Rectal smooth muscle tissue (tissue), 1 donor: Measurements from ENCODE around the gene CHST12.
"Not testable (repeated sequence)": the region's sequence is repeated elsewhere in the genome, so short reads cannot be mapped to it uniquely, and the experiment has no call there.

ENCODE experiments used
- H3K27ac ChIP-seq: one replicate; pipeline ENCODE4 v1.7.0; 2013; ENCODE audit warnings: low read depth, low read length, inconsistent platforms
- H3K27me3 ChIP-seq: one replicate; pipeline ENCODE4 v1.7.0; 2013; ENCODE audit warnings: low read length; ENCODE audit not compliant: control insufficient read depth, insufficient read depth
- H3K36me3 ChIP-seq: one replicate; pipeline ENCODE4 v1.7.0; 2013; ENCODE audit warnings: low read length; ENCODE audit not compliant: control insufficient read depth, insufficient read depth
- H3K4me1 ChIP-seq: one replicate; pipeline ENCODE4 v1.7.0; 2013; ENCODE audit warnings: low read length; ENCODE audit not compliant: control insufficient read depth, insufficient read depth
- H3K4me3 ChIP-seq: one replicate; pipeline ENCODE4 v1.7.0; 2013; ENCODE audit warnings: low read length
- H3K9ac ChIP-seq: one replicate; pipeline ENCODE4 v1.7.0; 2013; ENCODE audit warnings: low read length

CHST12 gene

DNA sequence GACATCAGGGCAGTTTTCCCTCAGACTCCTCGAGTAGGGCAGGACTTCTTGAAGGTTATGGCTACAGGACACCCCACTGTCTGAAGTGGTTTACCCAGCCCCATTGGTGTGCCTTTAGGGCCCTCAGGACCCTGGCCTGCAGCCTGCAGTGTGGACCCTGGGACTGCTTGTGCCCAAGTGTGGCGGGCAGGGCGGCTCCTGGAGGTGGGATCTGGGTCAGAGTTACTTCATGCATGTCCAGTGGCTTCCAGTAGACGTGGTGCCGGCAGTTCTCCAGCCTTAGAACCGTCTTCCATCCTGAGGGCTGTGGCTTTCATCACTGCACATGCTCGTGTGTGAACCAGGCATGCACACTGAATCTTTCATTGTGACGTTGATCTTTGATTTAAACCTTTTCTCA is 32.1 kb upstream of the CHST12 start:
- Histone ChIP-seq H3K27me3 (no peaks in the 10 kb centered on the region), H3K27ac (no peak overlapping the region), H3K36me3 (peaks cover 70% of the 10 kb centered on the region), H3K4me3 (no peak overlapping the region), H3K4me1 (no peaks in the 10 kb centered on the region), H3K9ac (no peak overlapping the region)

DNA sequence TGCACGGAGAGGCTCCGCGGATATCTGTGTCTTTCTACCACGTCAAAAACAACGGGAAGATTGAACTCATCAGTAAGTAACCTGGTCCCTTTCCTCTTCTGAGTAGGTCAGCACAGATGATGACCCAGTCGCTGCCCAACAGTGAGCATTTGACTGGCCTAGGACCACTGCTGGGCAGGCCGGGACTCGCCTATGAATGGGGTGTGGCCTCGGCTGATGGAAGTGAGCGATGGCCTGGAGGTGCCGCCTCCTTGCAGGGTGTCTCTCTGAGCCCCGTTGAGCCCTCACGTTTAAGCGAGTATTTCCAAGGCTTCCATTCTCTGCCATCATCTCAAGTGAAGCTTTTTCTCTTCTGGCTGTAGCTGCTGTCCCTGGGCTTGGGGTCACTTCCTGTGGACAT is 30.7 kb upstream of the CHST12 start:
- Histone ChIP-seq H3K4me1 (no peaks in the 10 kb centered on the region), H3K36me3 (peaks cover 76% of the 10 kb centered on the region), H3K4me3 (no peak overlapping the region), H3K27ac (no peak overlapping the region), H3K9ac (no peak overlapping the region), H3K27me3 (no peaks in the 10 kb centered on the region)

DNA sequence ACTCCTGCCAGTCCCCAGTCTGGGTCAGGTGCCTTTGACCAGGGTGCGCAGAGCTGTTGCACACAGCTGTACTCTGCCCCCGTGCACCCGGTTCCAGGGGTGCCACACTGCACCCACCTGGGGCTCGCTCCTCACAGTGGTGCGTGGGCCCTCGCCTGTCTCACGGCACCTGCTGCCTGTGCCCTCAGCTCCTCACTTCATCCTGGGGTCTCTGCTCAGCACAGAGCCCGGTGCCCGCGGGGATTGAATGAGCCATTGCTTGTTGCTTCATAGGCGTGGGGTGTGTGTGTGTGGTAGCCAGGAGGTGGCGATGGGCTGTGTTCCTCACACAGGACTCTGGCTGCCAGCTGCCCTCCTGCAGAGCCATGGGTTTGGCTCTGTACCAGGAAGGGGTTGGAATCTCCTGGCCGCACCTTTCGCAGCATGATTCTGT is 30.3 kb upstream of the CHST12 start:
- Histone ChIP-seq H3K36me3 (peaks cover 75% of the 10 kb centered on the region), H3K4me3 (no peak overlapping the region), H3K4me1 (no peaks in the 10 kb centered on the region), H3K9ac (no peak overlapping the region), H3K27ac (no peak overlapping the region), H3K27me3 (no peaks in the 10 kb centered on the region)

DNA sequence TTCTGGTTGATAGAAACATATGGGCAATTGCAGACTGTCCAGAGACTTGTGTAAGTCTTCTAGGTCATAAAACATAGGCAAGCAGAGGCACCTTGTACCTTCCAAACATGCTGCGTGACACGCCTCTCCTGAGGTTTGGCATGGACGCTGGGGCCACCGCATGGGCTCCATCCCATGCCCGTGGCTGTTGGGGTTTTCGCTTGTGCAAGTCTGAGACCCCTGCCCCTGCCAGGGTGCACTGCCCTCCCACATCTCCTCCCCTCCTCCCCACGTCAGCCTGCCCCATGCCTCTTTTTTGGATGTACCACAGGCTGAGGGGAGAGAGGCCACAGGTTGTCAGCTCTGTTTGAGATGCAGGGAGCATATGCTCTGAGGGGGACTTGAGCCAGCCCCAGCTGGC is 29.8 kb upstream of the CHST12 start:
- no peaks in the 10 kb centered on the region for H3K27me3 ChIP-seq
- H3K27ac ChIP-seq: no peak overlapping the region
- H3K4me3 ChIP-seq: no peak overlapping the region
- H3K36me3 ChIP-seq: peaks cover 72% of the 10 kb centered on the region
- H3K9ac ChIP-seq: no peak overlapping the region
- H3K4me1 ChIP-seq: no peaks in the 10 kb centered on the region

DNA sequence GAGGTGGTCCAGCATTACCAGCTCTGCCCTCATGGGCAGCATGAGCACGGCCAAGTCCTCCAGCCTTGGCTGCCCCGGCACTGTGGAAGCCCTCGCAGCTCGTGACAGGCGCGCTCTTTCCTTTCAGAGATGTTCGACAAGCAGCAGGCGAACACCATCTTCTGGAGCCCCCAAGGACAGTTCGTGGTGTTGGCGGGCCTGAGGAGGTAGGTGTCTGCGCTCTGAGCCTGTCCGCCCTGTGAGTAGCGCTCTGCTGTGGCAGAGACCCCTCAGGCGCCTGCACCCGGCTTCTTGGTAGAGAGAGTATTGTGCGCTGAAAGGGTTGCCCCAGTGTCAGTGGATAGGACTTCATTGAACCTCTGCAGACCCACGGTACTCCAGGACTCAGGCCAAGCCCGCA is 29.0 kb upstream of the CHST12 start:
- H3K27me3 ChIP-seq: no peaks in the 10 kb centered on the region
- peaks cover 71% of the 10 kb centered on the region for H3K36me3 ChIP-seq
- H3K27ac ChIP-seq: no peak overlapping the region
- H3K4me3 ChIP-seq: no peak overlapping the region
- no peak overlapping the region for H3K9ac ChIP-seq
- H3K4me1 ChIP-seq: no peaks in the 10 kb centered on the region

DNA sequence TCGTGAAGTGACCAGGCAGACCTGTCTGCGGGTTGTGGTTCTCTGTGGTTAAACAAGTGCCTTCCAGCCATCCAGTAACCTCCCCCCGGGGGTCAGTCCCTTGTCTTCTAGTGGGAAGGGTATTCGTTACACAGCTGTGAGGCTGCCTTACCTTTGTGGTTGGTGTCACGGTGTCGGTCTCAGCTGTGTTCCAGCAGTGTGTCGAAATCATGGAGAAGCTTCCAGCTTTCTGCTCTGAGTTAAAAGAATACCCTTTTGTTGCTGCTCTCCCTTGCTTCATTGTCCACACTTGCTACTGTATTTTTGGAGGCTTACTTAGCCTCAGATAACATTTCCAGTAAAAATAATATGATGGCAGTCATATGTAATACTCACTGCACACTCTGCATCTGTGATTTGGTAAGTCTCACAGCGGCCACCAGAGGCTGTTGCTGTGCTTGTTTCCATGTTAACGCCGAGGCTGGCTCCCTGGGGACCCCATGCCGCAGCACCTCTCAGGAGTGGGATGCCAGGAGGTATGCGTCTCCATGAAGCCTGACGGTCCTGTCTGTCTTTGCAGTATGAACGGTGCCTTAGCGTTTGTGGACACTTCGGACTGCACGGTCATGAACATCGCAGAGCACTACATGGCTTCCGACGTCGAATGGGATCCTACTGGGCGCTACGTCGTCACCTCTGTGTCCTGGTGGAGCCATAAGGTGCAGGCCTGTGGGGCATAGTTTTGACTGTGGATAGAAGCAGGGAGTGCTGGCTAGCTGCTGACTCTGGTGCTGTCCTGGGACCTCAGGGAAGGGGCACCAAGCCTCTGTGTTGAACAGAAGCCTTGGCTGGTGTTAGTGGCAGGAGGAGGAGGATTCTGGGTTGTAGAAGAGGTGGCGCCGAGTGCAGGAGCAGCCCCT is 28.3 kb upstream of the CHST12 start:
- no peaks in the 10 kb centered on the region for H3K27me3 ChIP-seq
- no peak overlapping the region for H3K4me3 ChIP-seq
- H3K4me1 ChIP-seq: no peaks in the 10 kb centered on the region
- H3K36me3 ChIP-seq: peaks cover 74% of the 10 kb centered on the region
- H3K27ac ChIP-seq: no peak overlapping the region
- H3K9ac ChIP-seq: no peak overlapping the region

DNA sequence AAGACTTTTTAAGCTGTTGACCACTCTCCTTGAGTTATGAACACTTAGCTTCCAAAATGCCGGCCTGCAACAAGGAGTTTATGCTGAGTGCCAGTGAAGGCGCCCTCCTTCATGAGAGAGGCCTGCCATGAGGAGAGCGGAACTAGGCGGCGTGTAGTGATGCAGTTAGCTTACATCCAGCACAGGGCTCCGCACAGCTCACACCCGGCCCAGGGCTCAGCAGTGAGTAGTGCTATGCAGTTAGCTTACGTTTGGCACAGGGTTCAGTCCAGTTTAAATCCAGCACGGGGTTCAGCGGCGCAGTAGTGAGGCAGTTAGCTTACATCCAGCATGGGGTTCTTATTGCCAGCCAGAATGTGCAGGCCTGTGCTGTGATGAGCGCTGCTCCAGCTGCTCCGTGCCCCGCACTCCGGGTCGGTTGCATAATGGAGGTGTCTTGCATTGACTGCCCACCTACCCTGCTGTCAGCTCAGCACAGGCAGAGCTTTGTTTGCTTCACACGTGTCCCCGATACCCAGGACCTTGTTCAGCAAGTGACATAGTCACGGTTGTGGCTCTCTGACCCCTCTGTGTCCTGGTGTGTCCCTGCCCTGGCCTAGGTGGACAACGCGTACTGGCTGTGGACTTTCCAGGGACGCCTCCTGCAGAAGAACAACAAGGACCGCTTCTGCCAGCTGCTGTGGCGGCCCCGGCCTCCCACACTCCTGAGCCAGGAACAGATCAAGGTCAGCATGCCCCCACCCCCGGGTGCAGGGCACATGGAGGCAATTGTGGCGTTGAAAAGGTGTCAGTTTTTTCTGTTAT is 26.9 kb upstream of the CHST12 start:
- H3K4me3 ChIP-seq: no peak overlapping the region
- no peaks in the 10 kb centered on the region for H3K27me3 ChIP-seq
- no peaks in the 10 kb centered on the region for H3K4me1 ChIP-seq
- H3K9ac ChIP-seq: no peak overlapping the region
- H3K27ac ChIP-seq: no peak overlapping the region
- peaks cover 78% of the 10 kb centered on the region for H3K36me3 ChIP-seq

DNA sequence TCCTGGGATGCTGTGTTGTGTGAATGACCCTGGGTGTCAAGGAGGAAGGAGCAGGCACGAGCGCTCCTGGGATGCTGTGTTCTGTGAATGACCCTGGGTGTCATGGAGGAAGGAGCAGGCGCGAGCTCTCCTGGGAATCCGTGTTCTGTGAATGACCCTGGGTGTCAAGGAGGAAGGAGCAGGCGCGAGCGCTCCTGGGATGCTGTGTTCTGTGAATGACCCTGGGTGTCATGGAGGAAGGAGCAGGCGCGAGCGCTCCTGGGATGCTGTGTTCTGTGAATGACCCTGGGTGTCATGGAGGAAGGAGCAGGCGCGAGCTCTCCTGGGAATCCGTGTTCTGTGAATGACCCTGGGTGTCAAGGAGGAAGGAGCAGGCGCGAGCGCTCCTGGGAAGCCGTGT is 25.9 kb upstream of the CHST12 start:
- not testable (repeated sequence) for H3K27ac ChIP-seq, H3K4me3 ChIP-seq, H3K4me1 ChIP-seq, H3K27me3 ChIP-seq, H3K9ac ChIP-seq
- peaks cover 70% of the 10 kb centered on the region for H3K36me3 ChIP-seq

DNA sequence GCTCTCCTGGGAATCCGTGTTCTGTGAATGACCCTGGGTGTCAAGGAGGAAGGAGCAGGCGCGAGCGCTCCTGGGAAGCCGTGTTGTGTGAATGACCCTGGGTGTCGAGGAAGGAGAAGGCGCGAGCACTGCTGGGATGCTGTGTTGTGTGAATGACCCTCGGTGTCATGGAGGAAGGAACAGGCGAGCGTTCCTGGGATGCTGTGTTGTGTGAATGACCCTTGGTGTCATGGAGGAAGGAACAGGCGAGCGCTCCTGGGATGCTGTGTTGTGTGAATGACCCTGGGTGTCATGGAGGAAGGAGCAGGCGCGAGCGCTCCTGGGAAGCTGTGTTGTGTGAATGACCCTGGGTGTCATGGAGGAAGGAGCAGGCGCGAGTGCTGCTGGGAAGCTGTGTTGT is 25.3 kb upstream of the CHST12 start:
- H3K27ac ChIP-seq, H3K4me3 ChIP-seq, H3K4me1 ChIP-seq, H3K27me3 ChIP-seq, H3K9ac ChIP-seq: not testable (repeated sequence)
- H3K36me3 ChIP-seq: peaks cover 64% of the 10 kb centered on the region

DNA sequence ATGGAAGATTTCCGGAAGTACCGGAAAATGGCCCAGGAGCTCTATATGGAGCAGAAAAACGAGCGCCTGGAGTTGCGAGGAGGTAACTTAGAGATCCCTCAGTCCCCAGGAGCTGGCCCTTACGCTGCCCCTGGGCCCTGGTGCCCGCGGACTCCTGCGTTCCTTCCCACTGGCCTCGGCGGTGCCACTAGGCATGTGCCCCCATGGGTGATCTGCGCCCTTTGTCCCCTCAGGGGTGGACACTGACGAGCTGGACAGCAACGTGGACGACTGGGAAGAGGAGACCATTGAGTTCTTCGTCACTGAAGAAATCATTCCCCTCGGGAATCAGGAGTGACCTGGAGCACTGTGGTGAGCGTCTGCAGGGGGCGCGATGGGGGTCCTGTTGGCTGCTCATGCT is 24.2 kb upstream of the CHST12 start:
- no peaks in the 10 kb centered on the region for H3K4me1 ChIP-seq
- no peak overlapping the region for H3K4me3 ChIP-seq
- H3K27me3 ChIP-seq: no peaks in the 10 kb centered on the region
- H3K36me3 ChIP-seq: peaks cover 53% of the 10 kb centered on the region
- no peak overlapping the region for H3K27ac ChIP-seq
- H3K9ac ChIP-seq: no peak overlapping the region

DNA sequence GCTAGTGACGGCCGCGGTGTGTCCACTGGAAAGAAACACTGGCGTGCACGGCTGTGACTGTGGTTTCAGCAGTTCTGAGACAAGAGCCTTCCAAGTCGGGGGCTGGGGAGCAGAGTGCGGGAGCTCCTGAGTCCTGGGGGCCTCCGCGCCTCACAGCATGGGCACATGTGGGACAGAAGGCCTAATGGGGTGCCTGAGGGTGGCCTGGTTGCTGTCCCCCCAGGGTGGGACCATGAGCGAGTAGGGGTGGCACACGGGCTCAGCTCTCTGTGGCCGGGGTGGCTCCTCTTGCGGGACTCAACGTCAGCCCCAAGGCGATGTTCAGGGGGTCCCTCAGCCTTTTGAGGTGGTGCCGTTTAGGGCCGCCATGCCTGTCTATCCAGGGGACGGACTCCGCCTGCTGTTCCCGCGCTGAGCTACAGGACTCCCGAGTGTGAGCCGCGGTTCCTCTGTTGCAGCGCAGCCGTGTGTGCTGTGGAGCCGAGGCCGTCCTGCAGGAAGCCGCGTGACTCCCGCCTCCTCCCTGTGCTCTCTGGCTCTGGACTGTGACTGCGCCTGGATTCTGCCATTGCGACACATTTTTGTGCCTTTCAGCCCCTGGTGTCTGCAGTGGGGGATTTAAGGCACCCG is 23.5 kb upstream of the CHST12 start:
- H3K27me3 ChIP-seq: no peaks in the 10 kb centered on the region
- H3K4me1 ChIP-seq: no peaks in the 10 kb centered on the region
- H3K27ac ChIP-seq: no peak overlapping the region
- H3K36me3 ChIP-seq: peaks cover 47% of the 10 kb centered on the region
- H3K4me3 ChIP-seq: no peak overlapping the region
- no peak overlapping the region for H3K9ac ChIP-seq

DNA sequence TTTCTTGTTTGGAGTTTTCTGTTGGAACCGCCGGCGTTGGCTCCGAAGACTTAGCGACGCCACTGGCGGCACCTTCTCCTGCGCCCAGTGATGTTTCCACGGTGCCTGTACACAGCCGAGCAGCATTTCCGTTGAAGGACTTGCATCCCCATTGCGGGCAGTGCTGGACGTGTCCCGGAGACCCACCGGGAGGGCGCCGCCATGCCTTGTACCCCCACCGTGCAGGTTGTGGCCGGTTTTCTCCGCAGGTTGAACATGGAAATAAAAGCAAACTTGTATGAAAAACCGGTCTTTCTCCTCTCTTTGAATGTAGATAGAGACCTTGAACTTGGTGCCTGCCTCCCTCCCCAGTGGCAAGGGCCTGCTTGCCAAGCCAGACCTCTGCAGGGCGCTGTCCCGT is 22.9 kb upstream of the CHST12 start:
- Histone ChIP-seq H3K9ac (no peak overlapping the region), H3K4me1 (no peaks in the 10 kb centered on the region), H3K27ac (no peak overlapping the region), H3K4me3 (no peak overlapping the region), H3K36me3 (peaks cover 42% of the 10 kb centered on the region), H3K27me3 (no peaks in the 10 kb centered on the region)
